ENCODE measurements around the gene COX4I1.

The COX4I1 gene

DNA sequence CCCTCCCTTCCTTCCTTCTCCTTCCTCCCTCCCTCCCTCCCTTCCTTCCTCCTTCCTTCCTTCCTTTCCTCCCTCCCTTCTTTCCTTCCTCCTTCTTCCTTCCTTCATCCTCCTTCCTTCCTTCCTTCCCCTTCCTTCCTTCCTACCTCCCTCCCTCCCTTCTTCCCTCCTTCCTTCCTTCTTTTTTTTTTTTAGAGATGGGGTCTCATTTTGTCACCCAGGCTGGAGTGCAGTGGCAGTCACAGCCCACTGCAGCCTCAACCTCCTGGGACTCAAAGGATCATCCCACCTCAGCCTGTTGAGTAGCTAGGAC lies 44.6 kb downstream of the COX4I1 start:
- no peak for DNase-seq

- no peak for DNase-seq
Observed at GRCh38 chr16:85844786-85845185, 45.3 kb downstream of the COX4I1 start.

DNA sequence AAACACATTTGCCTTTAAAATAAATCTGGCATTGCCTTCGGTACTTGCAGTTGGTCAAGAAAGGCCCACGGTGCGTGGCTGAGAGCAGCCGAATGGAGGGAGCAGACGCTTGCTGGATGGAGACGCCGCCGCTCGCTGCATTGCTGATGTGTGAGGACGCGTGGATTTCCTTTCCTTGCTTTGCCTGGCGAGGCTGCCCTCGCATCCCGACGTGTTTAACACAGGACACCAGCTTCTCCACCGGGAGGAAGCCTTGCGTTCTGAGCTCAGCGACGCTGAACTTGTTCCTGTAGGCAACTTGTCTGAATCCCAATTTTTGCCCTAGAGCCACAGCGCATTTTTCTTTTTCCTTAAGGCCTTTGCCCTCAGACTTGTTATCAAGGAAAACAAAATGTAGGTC lies 45.8 kb downstream of the COX4I1 start:
- DNase-seq, result no peak

DNA sequence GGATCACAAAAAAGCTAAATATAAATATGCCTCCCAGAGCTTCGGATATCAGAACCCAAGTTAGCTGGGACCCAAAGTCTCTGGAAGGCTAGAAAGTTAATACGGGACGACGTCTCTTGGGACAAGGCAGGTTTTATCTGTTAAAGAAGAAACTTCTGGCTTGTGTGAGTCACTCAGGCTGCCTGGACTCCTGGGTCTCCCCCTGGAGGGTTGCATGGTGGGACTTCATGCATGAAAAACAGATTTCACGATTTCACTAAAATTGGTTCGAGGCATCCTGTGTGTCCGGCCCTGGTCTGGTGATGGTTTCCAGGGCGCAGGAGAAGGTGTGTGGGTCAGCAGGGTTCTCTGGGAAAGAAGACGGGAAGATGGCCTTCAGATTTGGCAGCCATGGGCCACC lies 47.0 kb downstream of the COX4I1 start:
- no peak for DNase-seq

- no peak for DNase-seq
Observed at GRCh38 chr16:85847036-85847435, 47.5 kb downstream of the COX4I1 start.

DNA sequence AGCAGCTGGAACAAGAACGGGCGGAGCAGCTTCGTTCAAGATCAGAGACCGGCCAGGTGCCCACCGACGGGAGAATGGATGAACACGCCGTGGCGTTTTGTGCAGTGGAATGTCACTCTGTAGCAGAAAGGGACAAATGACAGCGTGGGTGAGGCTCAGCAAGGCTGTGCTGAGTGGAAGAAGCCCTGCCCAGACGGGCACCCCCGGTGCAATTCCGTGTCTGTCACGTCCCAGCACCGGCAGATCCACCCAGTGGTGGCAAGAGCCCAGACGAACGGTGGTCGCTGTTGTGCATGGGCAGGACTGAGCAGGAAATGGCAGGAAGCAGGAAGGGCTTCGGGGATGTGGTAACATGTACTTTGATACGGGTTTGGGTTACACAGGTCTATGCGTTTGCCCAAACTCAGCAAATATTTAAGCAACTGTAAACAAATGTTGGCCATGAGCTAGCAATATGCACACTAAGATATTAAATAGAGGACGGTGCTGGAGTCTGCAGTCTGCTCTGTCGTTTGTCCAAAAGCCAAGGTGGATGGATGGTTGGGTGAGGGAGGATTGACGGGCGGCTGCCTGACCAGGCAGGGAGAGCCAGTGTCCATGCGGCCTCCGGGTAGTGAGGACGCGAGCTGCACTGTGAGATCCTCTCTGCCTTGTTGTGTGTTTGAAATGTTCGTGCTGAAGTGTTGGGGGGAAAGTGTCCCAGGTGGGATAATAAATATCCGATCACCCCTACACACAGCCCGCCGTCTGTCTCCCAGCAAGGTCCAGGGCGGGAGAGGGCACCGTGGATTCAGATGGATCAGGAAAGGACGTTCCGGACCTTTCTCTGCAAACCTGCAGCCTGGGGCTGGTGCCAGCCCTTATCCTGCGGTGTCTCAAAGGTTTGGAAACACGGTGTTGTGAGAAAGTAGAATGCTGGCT lies 48.4 kb downstream of the COX4I1 start:
- DNase-seq, result peak; percentile 9

GRCh38 chr16:85848986-85849385 lies 49.5 kb downstream of the COX4I1 start:
- DNase-seq, result no peak

DNA sequence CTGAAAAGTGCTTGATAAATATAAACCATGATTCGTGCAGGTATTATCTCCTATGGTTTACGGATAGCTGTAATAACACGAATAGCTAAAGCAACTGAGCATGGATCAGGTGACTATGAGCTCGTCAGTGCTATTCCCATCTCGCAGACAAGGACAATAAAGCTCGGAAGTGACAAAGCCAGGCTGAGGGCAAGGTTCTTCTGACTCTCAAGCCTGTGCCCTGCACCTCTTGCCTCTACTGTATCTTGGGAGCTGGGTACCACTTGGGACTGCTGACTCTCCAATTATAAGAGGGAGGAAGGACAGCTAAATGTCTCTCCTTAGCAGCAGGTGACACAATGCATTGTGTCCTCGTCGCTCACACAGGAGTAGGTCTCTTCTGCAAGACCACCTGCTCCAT lies 49.9 kb downstream of the COX4I1 start:
- DNase-seq, result no peak

DNA sequence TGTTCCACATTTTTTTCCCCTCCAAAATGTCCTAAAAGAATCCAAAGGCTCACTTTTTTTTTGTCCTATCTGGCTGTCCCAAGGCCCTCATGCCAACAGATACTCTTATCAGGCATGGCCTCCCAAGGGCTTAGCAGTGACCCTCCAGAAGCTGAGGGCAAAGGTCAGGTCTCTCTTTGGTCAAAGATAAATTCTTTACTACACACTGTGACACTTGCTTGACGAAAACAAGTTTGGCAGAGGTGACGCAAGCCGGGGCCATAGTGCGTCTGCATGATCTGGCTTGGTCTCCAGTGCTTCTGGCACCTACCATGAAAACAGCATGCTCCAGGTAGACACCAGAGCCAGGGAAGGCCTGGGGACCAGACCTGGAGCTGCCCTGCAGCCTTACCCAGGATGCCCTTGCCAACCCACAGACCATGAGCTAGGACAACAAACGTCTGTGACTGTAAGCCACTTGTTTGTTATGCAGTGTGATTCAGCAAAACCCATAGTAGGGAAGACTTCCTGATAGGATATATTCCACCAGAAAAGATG lies 50.9 kb downstream of the COX4I1 start:
- no peak for DNase-seq

- peak; percentile 12 for DNase-seq
Observed at GRCh38 chr16:85851034-85851785, 51.7 kb downstream of the COX4I1 start.

DNA sequence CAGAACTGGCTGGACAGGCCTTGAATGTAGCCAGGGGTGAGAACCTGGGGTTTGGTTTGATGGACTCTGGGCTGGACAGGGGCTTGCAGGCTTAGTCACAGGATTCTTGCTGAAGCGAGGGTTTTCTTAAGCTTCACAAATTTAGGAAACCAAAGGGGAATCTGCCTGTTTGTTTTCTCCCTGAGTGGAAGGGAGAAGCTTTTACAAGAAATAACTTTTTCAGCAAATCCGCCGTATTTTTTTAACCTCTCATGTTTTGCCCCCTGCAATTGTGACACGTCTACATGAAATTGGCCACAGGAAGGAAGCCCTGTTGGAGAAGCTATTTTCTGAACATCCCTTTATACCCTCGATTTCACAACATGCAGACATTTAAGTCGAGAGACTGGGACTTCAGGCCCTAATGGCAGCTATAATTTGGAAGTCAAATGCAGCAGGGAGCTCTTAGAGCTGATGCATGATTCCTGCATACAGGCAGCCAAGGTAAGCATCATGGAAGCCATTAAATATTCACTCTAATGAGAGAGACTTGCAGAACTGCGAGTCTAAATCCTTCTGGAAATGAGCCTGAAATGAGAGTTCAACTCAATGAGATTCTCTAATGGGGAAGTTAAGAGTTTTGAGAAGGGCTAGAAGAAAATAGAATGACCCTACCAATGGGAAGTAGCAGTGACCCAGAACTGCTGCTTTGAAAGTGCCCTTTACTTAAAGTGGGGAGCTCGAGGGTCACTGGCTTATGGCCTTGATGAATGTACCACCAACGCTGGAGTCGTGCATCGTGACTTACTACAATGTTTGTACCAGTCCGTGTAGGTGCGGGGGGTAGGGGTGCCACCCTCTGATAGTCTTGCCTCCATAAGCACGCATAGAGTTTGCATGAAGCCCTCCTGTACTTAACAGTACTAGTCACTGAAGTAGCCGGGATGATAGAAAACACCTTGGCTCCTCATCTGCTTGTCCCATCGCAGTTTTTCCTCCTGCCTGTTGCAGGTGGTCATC lies 54.4 kb downstream of the COX4I1 start:
- peak; percentile 13 for DNase-seq

DNA sequence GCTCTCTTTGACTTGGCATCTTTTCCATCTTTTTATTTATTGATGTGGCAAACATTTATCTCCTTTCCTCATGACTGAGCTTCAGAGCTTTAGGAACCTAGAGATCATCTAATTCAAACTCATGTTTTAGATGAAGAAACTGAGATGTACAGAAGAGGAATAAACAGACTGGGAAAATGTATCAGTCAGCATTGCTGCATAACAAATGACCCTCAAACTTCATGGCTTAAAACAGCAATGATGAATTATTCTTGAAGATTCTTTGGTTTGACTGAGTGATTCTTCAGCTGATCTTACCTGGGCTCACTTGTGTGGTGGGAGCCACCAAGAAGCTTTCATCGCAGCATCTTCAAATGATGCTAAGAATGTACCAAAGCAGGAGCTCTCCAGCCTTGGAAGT lies 55.4 kb downstream of the COX4I1 start:
- DNase-seq, result peak; percentile 1

DNA sequence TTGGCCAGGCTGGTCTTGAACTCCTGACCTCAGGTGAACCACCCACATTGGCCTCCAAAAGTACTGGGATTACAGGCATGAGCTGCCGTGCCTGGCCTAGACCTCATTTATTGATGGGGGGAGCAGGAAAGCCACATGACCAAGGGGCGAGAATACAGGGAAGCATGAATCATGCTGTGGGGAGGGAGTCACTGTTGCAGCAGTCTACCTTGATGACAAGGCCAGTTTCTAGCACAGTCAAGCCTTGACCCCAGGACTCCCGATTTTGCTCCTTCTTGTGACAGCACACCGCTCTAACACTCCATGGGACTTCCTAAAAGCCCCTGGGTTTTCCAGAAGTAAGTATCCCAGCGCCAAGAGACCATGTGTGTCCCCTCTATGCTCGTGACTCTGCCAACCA lies 56.6 kb downstream of the COX4I1 start:
- peak; percentile 5 for DNase-seq

DNA sequence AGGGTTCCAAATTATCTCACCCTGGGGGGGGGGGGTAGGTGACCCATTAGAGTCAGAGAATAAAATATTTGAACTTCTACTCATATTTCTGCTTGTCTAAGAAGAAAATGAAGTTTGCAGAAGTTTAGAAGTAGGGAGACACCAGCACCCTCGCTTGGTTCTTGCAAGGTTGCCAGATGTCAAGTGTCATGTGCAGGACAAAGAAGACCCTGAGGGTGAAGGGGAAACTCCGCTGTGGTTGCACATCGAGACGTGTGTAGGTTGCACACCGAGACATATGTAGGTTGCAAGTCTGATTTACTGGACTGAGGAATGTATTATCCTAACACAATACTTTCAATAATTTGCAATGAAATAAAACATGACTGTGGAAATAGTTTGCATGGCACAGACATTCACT lies 57.1 kb downstream of the COX4I1 start:
- DNase-seq, result peak; percentile 2
